ENCODE measurements around the gene CTNNBL1. TPM values are rescaled to one million over a fixed set of nuclear protein-coding genes. Genes with fewer than 3 reads are reported as not detected.

The CTNNBL1 gene
- total RNA-seq, 4 donors from 2014 or later = 40.4 to 54.3 (median 44.7) TPM

GRCh38 chr20:37789408-37789807 is 95.6 kb downstream of the CTNNBL1 start:
- Histone ChIP-seq H3K4me1 (no peaks in the 10 kb centered on the region), H3K27ac (replicated peaks in 1 of 4) (no peak overlapping the region), H3K36me3 (peaks cover 22 to 55% (median 38%) of the 10 kb centered on the region in 4 donors), H3K27me3 (no peaks in the 10 kb centered on the region), H3K4me3 (no peak overlapping the region), H3K9me3 (no peaks in the 10 kb centered on the region)
- no peak for DNase-seq (ENCODE audit: extremely low spot score)
- intact Hi-C loops (cut with DNase I) = no loop called here
- WGBS = 84% methylated on average over 1 of the region's 1 CpG
- TF ChIP-seq EP300 (IDR thresholded peaks at IDR 0.05) = no peak
- no peak for TF ChIP-seq POLR2AphosphoS5 (IDR thresholded peaks at IDR 0.05)
- TF ChIP-seq CTCF (IDR thresholded peaks at IDR 0.05) = no peak
- no peak for TF ChIP-seq POLR2A (IDR thresholded peaks at IDR 0.05; ENCODE audit: low read depth)

- no peak overlapping the region for H3K27ac ChIP-seq (replicated peaks in 1 of 4)
- DNase-seq (ENCODE audit: extremely low spot score) = no peak
- no peaks in the 10 kb centered on the region for H3K4me1 ChIP-seq
- WGBS = 90% methylated on average over 1 of the region's 1 CpG
- intact Hi-C loops (cut with DNase I) = no loop called here
- no peak for TF ChIP-seq CTCF (IDR thresholded peaks at IDR 0.05)
- TF ChIP-seq POLR2A (IDR thresholded peaks at IDR 0.05; ENCODE audit: low read depth) = no peak
- no peak for TF ChIP-seq EP300 (IDR thresholded peaks at IDR 0.05)
- TF ChIP-seq POLR2AphosphoS5 (IDR thresholded peaks at IDR 0.05) = no peak
- no peaks in the 10 kb centered on the region for H3K9me3 ChIP-seq
- peaks cover 22 to 55% (median 41%) of the 10 kb centered on the region in 4 donors for H3K36me3 ChIP-seq
- H3K27me3 ChIP-seq = no peaks in the 10 kb centered on the region
- H3K4me3 ChIP-seq = no peak overlapping the region
These were observed 97.1 kb downstream of the CTNNBL1 start for GRCh38 chr20:37790900-37791299.

GRCh38 chr20:37796121-37796520 is 102.3 kb downstream of the CTNNBL1 start:
- Histone ChIP-seq H3K4me1 (no peaks in the 10 kb centered on the region), H3K36me3 (peaks cover 11 to 51% (median 31%) of the 10 kb centered on the region in 4 donors), H3K27me3 (no peaks in the 10 kb centered on the region), H3K4me3 (no peak overlapping the region), H3K27ac (replicated peaks in 1 of 4) (no peak overlapping the region), H3K9me3 (no peaks in the 10 kb centered on the region)
- WGBS = 88% methylated on average over 4 of the region's 4 CpGs
- intact Hi-C loops (cut with DNase I) = no loop called here
- DNase-seq (ENCODE audit: extremely low spot score) = no peak
- no peak for TF ChIP-seq EP300 (IDR thresholded peaks at IDR 0.05)
- no peak for TF ChIP-seq POLR2A (IDR thresholded peaks at IDR 0.05; ENCODE audit: low read depth)
- no peak for TF ChIP-seq POLR2AphosphoS5 (IDR thresholded peaks at IDR 0.05)
- no peak for TF ChIP-seq CTCF (IDR thresholded peaks at IDR 0.05)

- Histone ChIP-seq H3K27ac (replicated peaks in 1 of 4) (no peak overlapping the region), H3K27me3 (no peaks in the 10 kb centered on the region), H3K4me3 (no peak overlapping the region), H3K9me3 (no peaks in the 10 kb centered on the region), H3K36me3 (peaks cover 11 to 51% (median 27%) of the 10 kb centered on the region in 4 donors), H3K4me1 (no peaks in the 10 kb centered on the region)
- no peak for DNase-seq (ENCODE audit: extremely low spot score)
- 83% methylated on average over 7 of the region's 7 CpGs for WGBS
- intact Hi-C loops (cut with DNase I) = no loop called here
- TF ChIP-seq POLR2A (IDR thresholded peaks at IDR 0.05; ENCODE audit: low read depth) (no peak), POLR2AphosphoS5 (IDR thresholded peaks at IDR 0.05) (no peak), CTCF (IDR thresholded peaks at IDR 0.05) (no peak), EP300 (IDR thresholded peaks at IDR 0.05) (no peak)
These were observed 102.9 kb downstream of the CTNNBL1 start for GRCh38 chr20:37796733-37797132.

- no peaks in the 10 kb centered on the region for H3K27me3 ChIP-seq
- H3K27ac ChIP-seq (replicated peaks in 1 of 4) = no peak overlapping the region
- H3K36me3 ChIP-seq = peaks cover 5 to 47% (median 24%) of the 10 kb centered on the region in 4 donors
- H3K4me3 ChIP-seq = no peak overlapping the region
- no peak for TF ChIP-seq POLR2A (IDR thresholded peaks at IDR 0.05; ENCODE audit: low read depth)
- intact Hi-C loops (cut with DNase I) = no loop called here
- no peaks in the 10 kb centered on the region for H3K9me3 ChIP-seq
- DNase-seq (ENCODE audit: extremely low spot score) = no peak
- no peaks in the 10 kb centered on the region for H3K4me1 ChIP-seq
- WGBS = 91% methylated on average over 4 of the region's 4 CpGs
These were observed 103.9 kb downstream of the CTNNBL1 start for GRCh38 chr20:37797669-37798175.

All from esophagus muscularis mucosa (tissue), 4 donors.